Cardiac fibroblast (primary cell): ENCODE results near the gene CAPZA1.

Source experiments
- DNase-seq, 2 donors: peaks; one replicate each; pipeline versions ENCODE4 v3.0.0 to v3.0.0-alpha.2; 2010; ENCODE audit warnings: low read depth in 2 of 2
- H3K4me3 ChIP-seq, 2 donors: replicated peaks in 1 of 2; 1 replicate in 1 of 2; 2 replicates in 1 of 2; pipeline ENCODE4 v1.5.1; 2011; ENCODE audit warnings: low read depth in 2 of 2, low read length in 2 of 2, mild to moderate bottlenecking in 2 of 2, moderate library complexity in 1 of 2
- CTCF ChIP-seq: IDR thresholded peaks from one replicate; pipeline ENCODE4 v1.5.1; 2011; ENCODE audit warnings: low read depth, mild to moderate bottlenecking, low read length, inconsistent platforms

Gene CAPZA1

GRCh38 chr1:112626193-112626592, 6.6 kb downstream of the CAPZA1 start:
- no peak for TF ChIP-seq CTCF
- no peak overlapping the region for H3K4me3 ChIP-seq
- no peak for DNase-seq

- no peak overlapping the region for H3K4me3 ChIP-seq
- TF ChIP-seq CTCF: no peak
- no peak for DNase-seq
Measured at GRCh38 chr1:112626887-112627286, 7.3 kb downstream of the CAPZA1 start.

GRCh38 chr1:112628516-112628915, 8.9 kb downstream of the CAPZA1 start:
- no peak overlapping the region for H3K4me3 ChIP-seq
- no peak for DNase-seq
- no peak for TF ChIP-seq CTCF

GRCh38 chr1:112629256-112629655, 9.6 kb downstream of the CAPZA1 start:
- DNase-seq: no peak
- TF ChIP-seq CTCF: no peak
- no peak overlapping the region for H3K4me3 ChIP-seq

GRCh38 chr1:112633628-112634027, 14.0 kb downstream of the CAPZA1 start:
- TF ChIP-seq CTCF: no peak
- no peak overlapping the region for H3K4me3 ChIP-seq
- DNase-seq: no peak

- no peak overlapping the region for H3K4me3 ChIP-seq
- no peak for TF ChIP-seq CTCF
- no peak for DNase-seq
Measured at GRCh38 chr1:112634367-112634766, 14.7 kb downstream of the CAPZA1 start.

GRCh38 chr1:112636056-112636455, 16.4 kb downstream of the CAPZA1 start:
- no peak overlapping the region for H3K4me3 ChIP-seq
- TF ChIP-seq CTCF: no peak
- DNase-seq: no peak
